ENCODE data around the gene MYO5C.

MYO5C gene

DNA sequence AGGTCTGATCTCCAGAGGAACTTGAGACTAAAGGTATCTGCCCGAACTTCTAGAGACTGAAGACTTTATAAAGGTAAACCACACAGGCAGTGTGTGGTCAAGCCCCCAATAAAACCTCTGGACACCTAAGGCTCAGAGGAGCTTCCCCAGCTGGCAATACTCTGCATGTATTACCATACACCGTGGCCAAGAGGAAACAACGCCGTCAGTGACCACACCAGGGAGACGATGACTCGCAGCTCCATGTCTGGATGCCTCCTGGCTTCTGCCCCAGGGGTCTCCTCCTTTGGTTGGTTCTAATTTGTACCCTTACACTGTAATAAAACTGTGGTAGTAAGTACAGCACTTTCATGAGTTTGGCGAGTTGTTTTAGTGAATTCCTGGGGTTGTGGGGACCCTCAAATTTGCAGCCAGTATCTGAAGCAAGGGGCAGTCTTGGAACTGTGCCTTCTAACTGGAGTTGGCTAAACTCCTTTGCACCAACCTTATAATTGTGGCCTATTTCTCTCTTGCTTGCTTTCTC is 150.9 kb downstream of the MYO5C start:
- no peak for DNase-seq

DNA sequence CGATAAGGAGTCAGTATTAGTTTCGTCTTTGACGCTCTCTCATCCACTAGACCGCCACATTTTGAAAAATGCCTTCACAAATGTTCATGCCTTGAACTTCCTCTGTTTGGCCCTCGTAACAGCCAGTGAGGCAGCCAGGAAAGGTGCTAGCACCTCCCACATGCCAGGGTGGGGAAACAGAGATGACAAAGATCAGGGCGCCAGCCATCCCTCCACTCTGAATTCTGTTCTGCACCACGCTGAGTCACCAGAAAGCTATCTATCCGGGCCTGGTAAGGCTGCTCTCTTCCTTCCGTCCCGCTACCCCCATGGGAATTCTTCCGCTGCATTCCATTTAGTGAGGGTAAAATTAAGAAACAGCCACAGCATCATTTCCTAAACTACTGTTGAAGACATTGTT is 151.7 kb downstream of the MYO5C start:
- no peak for DNase-seq
